OCI-LY3 (cell line): Measurements from ENCODE around the gene CACNA1B.

ENCODE experiments used
- EZH2phosphoT487 ChIP-seq: fragments of 200-600 bp; shearing (Covaris generic); IDR thresholded peaks from 2 replicates; pipeline ENCODE4 v1.6.1; 2018; ENCODE audit warnings: antibody characterized with exemption, mixed run types, low read depth
- TF ChIP-seq, protein P1 (sequence below): fragments of 200-600, 300-600 bp; sonication (generic); IDR thresholded peaks from 2 replicates; pipeline ENCODE4 v1.5.1; 2014; ENCODE audit warnings: antibody characterized with exemption, low read length, low read depth

DNA sequence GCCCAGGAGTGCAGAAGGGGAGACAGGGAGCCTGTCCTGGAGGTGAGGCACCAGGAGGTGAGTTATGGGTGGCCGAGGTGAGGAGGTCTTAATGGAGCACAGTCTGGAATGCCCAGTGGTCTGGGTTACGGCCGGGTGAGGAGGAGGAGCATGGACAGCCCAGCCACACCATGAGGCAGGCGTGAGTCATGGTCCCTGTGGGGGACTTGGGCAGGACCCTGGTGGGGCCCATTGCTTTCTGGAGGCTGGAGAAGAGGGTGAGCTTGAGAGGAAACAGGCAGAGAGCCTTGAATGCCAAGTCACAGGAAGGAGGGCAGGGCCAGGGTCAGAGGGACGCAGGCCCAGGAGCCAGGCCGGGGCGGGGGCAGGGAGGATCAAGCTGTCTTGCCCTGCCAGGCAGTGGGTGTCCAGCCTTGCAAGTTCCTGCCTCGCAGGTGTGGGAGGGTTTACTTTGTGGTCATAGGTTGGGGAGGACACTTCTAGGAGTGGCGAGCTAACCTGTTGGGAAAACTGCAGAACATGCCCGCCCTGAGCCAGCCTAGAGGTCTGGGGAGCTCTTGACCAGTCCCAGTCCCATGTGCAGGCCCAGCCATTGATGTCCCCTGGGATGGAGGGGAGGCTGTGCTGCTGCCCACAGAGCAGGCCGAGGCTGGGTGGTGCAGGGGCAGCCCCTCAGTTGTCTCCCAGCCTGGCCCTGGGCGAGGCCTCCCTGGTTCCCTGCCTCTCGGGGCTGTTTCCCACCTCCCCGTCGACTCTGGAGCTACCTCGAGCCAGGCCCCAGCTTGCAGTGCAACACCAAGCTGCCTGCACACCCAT is 2.8 kb downstream of the CACNA1B start:
- TF ChIP-seq, protein P1, sequence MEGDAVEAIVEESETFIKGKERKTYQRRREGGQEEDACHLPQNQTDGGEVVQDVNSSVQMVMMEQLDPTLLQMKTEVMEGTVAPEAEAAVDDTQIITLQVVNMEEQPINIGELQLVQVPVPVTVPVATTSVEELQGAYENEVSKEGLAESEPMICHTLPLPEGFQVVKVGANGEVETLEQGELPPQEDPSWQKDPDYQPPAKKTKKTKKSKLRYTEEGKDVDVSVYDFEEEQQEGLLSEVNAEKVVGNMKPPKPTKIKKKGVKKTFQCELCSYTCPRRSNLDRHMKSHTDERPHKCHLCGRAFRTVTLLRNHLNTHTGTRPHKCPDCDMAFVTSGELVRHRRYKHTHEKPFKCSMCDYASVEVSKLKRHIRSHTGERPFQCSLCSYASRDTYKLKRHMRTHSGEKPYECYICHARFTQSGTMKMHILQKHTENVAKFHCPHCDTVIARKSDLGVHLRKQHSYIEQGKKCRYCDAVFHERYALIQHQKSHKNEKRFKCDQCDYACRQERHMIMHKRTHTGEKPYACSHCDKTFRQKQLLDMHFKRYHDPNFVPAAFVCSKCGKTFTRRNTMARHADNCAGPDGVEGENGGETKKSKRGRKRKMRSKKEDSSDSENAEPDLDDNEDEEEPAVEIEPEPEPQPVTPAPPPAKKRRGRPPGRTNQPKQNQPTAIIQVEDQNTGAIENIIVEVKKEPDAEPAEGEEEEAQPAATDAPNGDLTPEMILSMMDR: no peak
- TF ChIP-seq EZH2phosphoT487: no peak
